Astrocyte (in vitro differentiated cells and primary cell): Measurements from ENCODE around the gene CCNB2. TPM values are rescaled to one million over a fixed set of nuclear protein-coding genes. Genes with fewer than 3 reads are reported as not detected.

Experiments used
- DNase-seq: peaks from one replicate; pipeline ENCODE4 v3.0.0-alpha.2; 2010; ENCODE audit warnings: low read depth
- FAIRE-seq: peaks from 2 replicates; lab custom pipeline; 2011; peaks lifted over from hg19 to GRCh38; lab: Jason Lieb, UNC
- H2AFZ ChIP-seq: 2 replicates; pipeline ENCODE4 v1.6.0; 2012; ENCODE audit warnings: low read depth, low read length, inconsistent platforms
- H3K27ac ChIP-seq: 2 replicates; pipeline ENCODE4 v1.5.1; 2011; ENCODE audit warnings: low read depth, low read length, inconsistent platforms
- H3K27me3 ChIP-seq: 2 replicates; pipeline ENCODE4 v1.6.0; 2011; ENCODE audit warnings: low read length, inconsistent platforms; ENCODE audit not compliant: insufficient read depth
- H3K36me3 ChIP-seq: 2 replicates; pipeline ENCODE4 v1.5.1; 2011; ENCODE audit warnings: low read length, inconsistent platforms; ENCODE audit not compliant: insufficient read depth
- H3K4me1 ChIP-seq: 2 replicates; pipeline ENCODE4 v1.5.1; 2011; ENCODE audit warnings: low read length, inconsistent platforms; ENCODE audit not compliant: insufficient read depth
- H3K4me2 ChIP-seq: 2 replicates; pipeline ENCODE4 v1.6.0; 2012; ENCODE audit warnings: low read length, inconsistent platforms
- H3K4me3 ChIP-seq: 2 replicates; pipeline ENCODE4 v1.5.1; 2011; ENCODE audit warnings: low read depth, mild to moderate bottlenecking, low read length, inconsistent platforms; ENCODE audit not compliant: insufficient read depth
- H3K79me2 ChIP-seq: 2 replicates; pipeline ENCODE4 v1.6.0; 2012; ENCODE audit warnings: mild to moderate bottlenecking, low read length, inconsistent platforms; ENCODE audit not compliant: insufficient read depth
- H3K9ac ChIP-seq: 2 replicates; pipeline ENCODE4 v1.6.0; 2012; ENCODE audit warnings: mild to moderate bottlenecking, low read length, inconsistent platforms
- H3K9me3 ChIP-seq: 2 replicates; pipeline ENCODE4 v1.5.1; 2012; ENCODE audit warnings: low read depth, mild to moderate bottlenecking, low read length, inconsistent platforms; ENCODE audit not compliant: insufficient read depth
- H4K20me1 ChIP-seq: 2 replicates; pipeline ENCODE4 v1.6.0; 2012; ENCODE audit warnings: low read length, inconsistent platforms; ENCODE audit not compliant: insufficient read depth
- H3K27ac Mint-ChIP-seq: one replicate; pipeline ENCODE4 v1.8.0; 2021; ENCODE audit warnings: mild to moderate bottlenecking, mixed read lengths; ENCODE audit not compliant: unreplicated experiment
- H3K27me3 Mint-ChIP-seq: one replicate; pipeline ENCODE4 v1.8.0; 2021; ENCODE audit warnings: low read depth, mixed read lengths; ENCODE audit not compliant: unreplicated experiment
- H3K36me3 Mint-ChIP-seq: one replicate; pipeline ENCODE4 v1.8.0; 2021; ENCODE audit warnings: low read depth, mixed read lengths; ENCODE audit not compliant: unreplicated experiment
- H3K4me1 Mint-ChIP-seq: one replicate; pipeline ENCODE4 v1.8.0; 2021; ENCODE audit warnings: low read depth, mixed read lengths; ENCODE audit not compliant: unreplicated experiment
- H3K4me3 Mint-ChIP-seq: one replicate; pipeline ENCODE4 v1.8.0; 2021; ENCODE audit warnings: mild to moderate bottlenecking, moderate library complexity, mixed read lengths; ENCODE audit not compliant: unreplicated experiment
- H3K9me3 Mint-ChIP-seq: one replicate; pipeline ENCODE4 v1.8.0; 2021; ENCODE audit warnings: mild to moderate bottlenecking, mixed read lengths; ENCODE audit not compliant: unreplicated experiment
- EZH2 ChIP-seq: IDR thresholded peaks from 2 replicates; pipeline ENCODE4 v1.6.1; 2012; ENCODE audit warnings: mild to moderate bottlenecking, low read length, inconsistent platforms; ENCODE audit not compliant: insufficient read depth
- total RNA-seq: library from RNA; stranded (reverse); gene quantifications from 2 replicates; pipeline ENCODE4 v1.2.1, GENCODE V29; 2021
- TF ChIP-seq, protein P1 (sequence below): IDR thresholded peaks from 2 replicates; pipeline ENCODE4 v1.5.1; 2011; ENCODE audit warnings: low read depth, mild to moderate bottlenecking, inconsistent platforms, low read length, moderate library complexity; ENCODE audit not compliant: insufficient read depth

Gene CCNB2
- total RNA-seq, 1 donor from 2014 or later, result 7.9 TPM

GRCh38 chr15:59060348-59060747 is 44.6 kb upstream of the CCNB2 start:
- Histone ChIP-seq H3K4me3 (no peak overlapping the region), H3K4me2 (no peak overlapping the region), H3K36me3 (peaks cover 27% of the 10 kb centered on the region), H3K27ac (no peak overlapping the region), H3K27me3 (no peaks in the 10 kb centered on the region), H3K9me3 (no peaks in the 10 kb centered on the region), H3K79me2 (no peaks in the 10 kb centered on the region), H3K4me1 (no peaks in the 10 kb centered on the region), H3K9ac (no peak overlapping the region), H4K20me1 (peaks cover 9% of the 10 kb centered on the region), H2AFZ (no peak overlapping the region)
- H3K27me3 Mint-ChIP-seq, result no peaks in the 10 kb centered on the region
- DNase-seq (no peak), FAIRE-seq (no peak)
- no peaks in the 10 kb centered on the region for H3K9me3 Mint-ChIP-seq
- no peaks in the 10 kb centered on the region for H3K4me1 Mint-ChIP-seq
- peaks cover 3% of the 10 kb centered on the region for H3K36me3 Mint-ChIP-seq
- no peak overlapping the region for H3K27ac Mint-ChIP-seq
- no peak for TF ChIP-seq EZH2
- TF ChIP-seq, protein P1, sequence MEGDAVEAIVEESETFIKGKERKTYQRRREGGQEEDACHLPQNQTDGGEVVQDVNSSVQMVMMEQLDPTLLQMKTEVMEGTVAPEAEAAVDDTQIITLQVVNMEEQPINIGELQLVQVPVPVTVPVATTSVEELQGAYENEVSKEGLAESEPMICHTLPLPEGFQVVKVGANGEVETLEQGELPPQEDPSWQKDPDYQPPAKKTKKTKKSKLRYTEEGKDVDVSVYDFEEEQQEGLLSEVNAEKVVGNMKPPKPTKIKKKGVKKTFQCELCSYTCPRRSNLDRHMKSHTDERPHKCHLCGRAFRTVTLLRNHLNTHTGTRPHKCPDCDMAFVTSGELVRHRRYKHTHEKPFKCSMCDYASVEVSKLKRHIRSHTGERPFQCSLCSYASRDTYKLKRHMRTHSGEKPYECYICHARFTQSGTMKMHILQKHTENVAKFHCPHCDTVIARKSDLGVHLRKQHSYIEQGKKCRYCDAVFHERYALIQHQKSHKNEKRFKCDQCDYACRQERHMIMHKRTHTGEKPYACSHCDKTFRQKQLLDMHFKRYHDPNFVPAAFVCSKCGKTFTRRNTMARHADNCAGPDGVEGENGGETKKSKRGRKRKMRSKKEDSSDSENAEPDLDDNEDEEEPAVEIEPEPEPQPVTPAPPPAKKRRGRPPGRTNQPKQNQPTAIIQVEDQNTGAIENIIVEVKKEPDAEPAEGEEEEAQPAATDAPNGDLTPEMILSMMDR, result no peak
- H3K4me3 Mint-ChIP-seq, result no peak overlapping the region

GRCh38 chr15:59063042-59063441 is 41.9 kb upstream of the CCNB2 start:
- no peak overlapping the region for H3K4me2 ChIP-seq
- no peaks in the 10 kb centered on the region for H3K27me3 Mint-ChIP-seq
- H3K27me3 ChIP-seq, result no peaks in the 10 kb centered on the region
- no peak for FAIRE-seq
- H3K4me1 ChIP-seq, result no peaks in the 10 kb centered on the region
- H3K9me3 Mint-ChIP-seq, result no peaks in the 10 kb centered on the region
- H3K79me2 ChIP-seq, result no peaks in the 10 kb centered on the region
- no peaks in the 10 kb centered on the region for H3K4me1 Mint-ChIP-seq
- H3K27ac ChIP-seq, result no peak overlapping the region
- H2AFZ ChIP-seq, result no peak overlapping the region
- H3K9ac ChIP-seq, result no peak overlapping the region
- peaks cover 9% of the 10 kb centered on the region for H4K20me1 ChIP-seq
- H3K4me3 Mint-ChIP-seq, result no peak overlapping the region
- no peak overlapping the region for H3K27ac Mint-ChIP-seq
- peaks cover 11% of the 10 kb centered on the region for H3K36me3 Mint-ChIP-seq
- TF ChIP-seq EZH2, result no peak
- TF ChIP-seq, protein P1, result no peak
- H3K4me3 ChIP-seq, result no peak overlapping the region
- no peaks in the 10 kb centered on the region for H3K9me3 ChIP-seq
- no peak for DNase-seq
- peaks cover 31% of the 10 kb centered on the region for H3K36me3 ChIP-seq

DNA sequence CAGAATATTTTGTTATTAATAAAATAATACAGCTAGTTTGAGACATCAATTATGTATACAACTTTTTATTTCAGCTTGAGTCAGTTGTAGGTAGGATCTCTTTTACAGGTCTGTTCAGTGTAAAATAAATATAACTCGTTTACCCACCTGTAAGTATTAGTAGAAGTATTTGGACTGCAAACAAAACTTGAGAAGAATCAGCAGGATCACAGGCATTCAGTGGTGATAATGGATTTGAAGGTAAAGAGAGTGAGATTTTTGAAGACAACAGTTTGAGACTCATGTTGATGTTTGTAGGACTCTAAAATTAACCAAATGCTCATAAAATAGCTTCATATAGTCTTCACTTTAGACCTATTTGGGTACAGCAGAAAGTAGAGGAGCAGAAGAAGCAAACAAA is 35.5 kb upstream of the CCNB2 start:
- Histone ChIP-seq H3K4me1 (no peaks in the 10 kb centered on the region), H3K79me2 (no peaks in the 10 kb centered on the region), H3K4me3 (no peak overlapping the region), H3K27me3 (no peaks in the 10 kb centered on the region), H3K36me3 (peaks cover 17% of the 10 kb centered on the region), H3K9me3 (no peaks in the 10 kb centered on the region), H4K20me1 (no peaks in the 10 kb centered on the region), H2AFZ (no peak overlapping the region), H3K4me2 (no peak overlapping the region), H3K27ac (no peak overlapping the region), H3K9ac (no peak overlapping the region)
- Mint-ChIP-seq H3K9me3 (peaks cover 7% of the 10 kb centered on the region), H3K27ac (no peak overlapping the region), H3K4me1 (no peaks in the 10 kb centered on the region), H3K27me3 (no peaks in the 10 kb centered on the region), H3K4me3 (no peak overlapping the region), H3K36me3 (peaks cover 25% of the 10 kb centered on the region)
- TF ChIP-seq, protein P1, result no peak
- no peak for TF ChIP-seq EZH2
- no peak for FAIRE-seq
- DNase-seq, result no peak
